GM13976 (cell line): ENCODE data around the gene P2RX3.

Experiments
- DNase-seq: peaks from one replicate; pipeline ENCODE4 v3.0.0; 2012; ENCODE audit warnings: low spot score
- in situ Hi-C: fragments of 300-500 bp; cut with MboI; formaldehyde crosslinking; loops from one replicate; pipeline ENCODE4 v1.12.0; 2022; ENCODE audit warnings: low sequenced_read_pairs, mixed read lengths, inconsistent platforms; ENCODE audit not compliant: unreplicated experiment
- TF ChIP-seq, protein P1 (sequence below): IDR thresholded peaks from 2 replicates; pipeline ENCODE4 v1.5.1; 2012; ENCODE audit warnings: borderline replicate concordance, mild to moderate bottlenecking; ENCODE audit not compliant: insufficient read depth; ENCODE audit errors: extremely low read depth, missing control alignments, control extremely low read depth

Gene P2RX3

DNA sequence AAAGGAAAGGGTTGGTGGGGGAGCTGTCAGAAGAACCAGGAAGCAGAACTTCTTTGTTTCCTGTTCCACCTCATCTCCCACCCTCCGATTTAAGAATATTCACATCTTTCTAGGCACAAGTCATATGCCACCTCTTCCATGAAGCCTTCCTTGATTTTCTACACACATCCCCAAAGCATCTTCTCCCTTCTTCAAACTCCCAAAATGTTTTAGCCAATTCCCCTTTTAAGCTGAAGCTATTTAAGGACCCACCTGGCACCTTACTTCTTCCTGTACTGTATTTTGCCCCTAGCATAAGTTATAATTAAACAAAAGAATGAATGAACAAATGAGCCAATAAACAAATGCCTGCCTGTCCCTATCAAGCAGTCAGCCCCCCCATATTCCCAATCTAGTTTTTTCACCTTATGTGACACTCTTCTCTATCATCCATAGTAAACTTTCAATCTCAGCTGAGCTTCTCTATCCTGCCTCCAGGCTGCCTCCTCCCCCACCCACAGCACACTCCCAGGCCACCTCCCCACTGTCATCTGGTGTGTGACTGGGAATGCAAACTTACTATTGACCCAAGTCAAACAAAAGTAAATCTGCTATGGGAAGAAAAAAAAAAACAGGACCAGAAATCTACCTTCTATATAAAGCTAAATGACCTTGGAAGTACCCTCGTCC, 17.3 kb upstream of the P2RX3 start:
- TF ChIP-seq, protein P1, sequence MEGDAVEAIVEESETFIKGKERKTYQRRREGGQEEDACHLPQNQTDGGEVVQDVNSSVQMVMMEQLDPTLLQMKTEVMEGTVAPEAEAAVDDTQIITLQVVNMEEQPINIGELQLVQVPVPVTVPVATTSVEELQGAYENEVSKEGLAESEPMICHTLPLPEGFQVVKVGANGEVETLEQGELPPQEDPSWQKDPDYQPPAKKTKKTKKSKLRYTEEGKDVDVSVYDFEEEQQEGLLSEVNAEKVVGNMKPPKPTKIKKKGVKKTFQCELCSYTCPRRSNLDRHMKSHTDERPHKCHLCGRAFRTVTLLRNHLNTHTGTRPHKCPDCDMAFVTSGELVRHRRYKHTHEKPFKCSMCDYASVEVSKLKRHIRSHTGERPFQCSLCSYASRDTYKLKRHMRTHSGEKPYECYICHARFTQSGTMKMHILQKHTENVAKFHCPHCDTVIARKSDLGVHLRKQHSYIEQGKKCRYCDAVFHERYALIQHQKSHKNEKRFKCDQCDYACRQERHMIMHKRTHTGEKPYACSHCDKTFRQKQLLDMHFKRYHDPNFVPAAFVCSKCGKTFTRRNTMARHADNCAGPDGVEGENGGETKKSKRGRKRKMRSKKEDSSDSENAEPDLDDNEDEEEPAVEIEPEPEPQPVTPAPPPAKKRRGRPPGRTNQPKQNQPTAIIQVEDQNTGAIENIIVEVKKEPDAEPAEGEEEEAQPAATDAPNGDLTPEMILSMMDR = no peak
- no peak for DNase-seq
- in situ Hi-C loops = no loop called here

GRCh38 chr11:57321388-57322255, 16.5 kb upstream of the P2RX3 start:
- TF ChIP-seq, protein P1 = no peak
- no peak for DNase-seq
- in situ Hi-C loops = no loop called here

GRCh38 chr11:57322256-57323166, 15.6 kb upstream of the P2RX3 start:
- TF ChIP-seq, protein P1 = no peak
- in situ Hi-C loops = no loop called here
- no peak for DNase-seq

DNA sequence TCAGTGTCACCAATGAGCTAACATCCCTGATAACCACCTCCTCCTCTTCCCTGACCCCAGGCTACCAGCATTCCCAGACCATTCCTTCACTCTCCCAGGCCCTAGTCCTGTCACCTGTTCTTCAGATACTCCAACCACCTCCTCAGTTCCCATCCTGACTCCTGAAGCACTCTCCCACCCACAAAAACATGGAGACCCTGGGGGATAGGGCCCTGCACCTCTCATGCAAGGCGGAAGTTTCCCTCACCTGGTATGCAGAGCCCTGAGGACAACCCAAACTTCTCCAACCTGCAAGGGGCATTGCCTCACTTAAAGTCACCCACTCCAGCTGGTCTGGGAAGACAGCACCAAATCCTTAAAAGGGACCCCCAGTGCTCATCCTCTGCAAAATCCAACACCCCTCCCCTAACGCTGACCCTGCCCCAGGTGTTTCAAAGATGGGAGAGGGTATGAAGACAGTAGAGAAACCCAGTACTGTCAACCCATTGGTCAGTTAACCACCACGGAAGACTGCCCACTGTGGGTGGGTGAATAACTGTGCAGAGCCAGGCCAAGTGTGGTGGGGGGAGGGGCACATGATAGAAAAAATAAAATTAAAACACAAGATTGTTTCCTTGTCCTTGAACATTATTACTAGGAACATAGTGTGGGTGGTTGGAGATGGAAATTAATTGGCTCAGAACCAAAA, 14.8 kb upstream of the P2RX3 start:
- TF ChIP-seq, protein P1 = no peak
- no peak for DNase-seq
- in situ Hi-C loops = no loop called here

DNA sequence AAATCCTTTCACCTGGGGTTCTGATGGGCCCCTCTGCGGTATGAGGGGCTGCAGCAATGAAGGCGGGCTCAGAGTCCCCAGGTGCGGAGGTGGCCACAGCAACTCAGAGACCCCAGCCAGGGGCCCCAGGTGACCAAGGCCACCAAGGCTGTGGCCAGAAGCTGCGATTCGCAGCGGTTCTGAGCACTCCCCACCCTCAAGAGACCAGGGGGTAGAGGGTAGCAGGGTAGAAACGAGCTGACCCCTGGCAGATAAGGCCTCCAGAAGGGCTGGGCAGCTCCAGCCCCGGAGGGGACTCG, 14.3 kb upstream of the P2RX3 start:
- no peak for DNase-seq
- in situ Hi-C loops = no loop called here
- TF ChIP-seq, protein P1 = no peak
